ENCODE data around the gene CMKLR1.

CMKLR1 gene

DNA sequence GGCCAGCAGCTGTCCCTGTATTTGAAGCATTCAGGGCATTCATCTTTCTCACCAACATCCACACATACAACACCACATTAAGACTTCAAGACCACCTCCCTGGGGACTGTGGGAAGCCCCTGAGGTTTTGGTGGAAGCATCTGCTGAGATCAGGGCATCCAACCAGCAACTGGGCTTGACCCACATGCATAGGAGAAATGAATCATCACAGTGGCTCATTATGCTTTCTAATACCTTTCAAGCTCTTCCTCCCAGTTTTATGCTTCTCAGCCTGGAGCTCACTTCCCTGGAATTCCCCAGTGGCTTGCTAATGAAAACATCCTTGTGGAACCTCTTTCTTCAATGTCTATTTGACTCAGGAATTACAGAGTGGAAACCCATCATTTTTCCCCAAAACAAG lies 21.4 kb upstream of the CMKLR1 start:
- no peak for DNase-seq

DNA sequence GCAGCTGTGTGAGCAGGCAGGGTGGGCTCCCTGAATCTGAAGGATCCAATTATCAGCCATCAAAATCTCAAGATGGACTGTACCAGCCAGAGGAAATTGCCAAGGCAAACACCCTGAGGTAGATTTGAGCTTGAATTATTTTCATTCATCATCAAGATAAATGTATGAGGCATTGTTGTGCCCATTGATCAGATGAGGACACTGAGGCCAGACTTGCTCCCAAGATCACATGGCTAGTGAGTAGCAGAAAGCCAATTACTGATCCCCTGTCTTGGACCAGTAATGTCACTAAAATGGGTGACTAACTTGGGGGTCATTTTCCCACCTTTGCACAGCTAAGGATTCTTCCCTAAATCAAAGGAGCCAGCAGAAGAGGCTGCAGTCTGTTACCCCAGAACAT lies 20.9 kb upstream of the CMKLR1 start:
- no peak for DNase-seq

DNA sequence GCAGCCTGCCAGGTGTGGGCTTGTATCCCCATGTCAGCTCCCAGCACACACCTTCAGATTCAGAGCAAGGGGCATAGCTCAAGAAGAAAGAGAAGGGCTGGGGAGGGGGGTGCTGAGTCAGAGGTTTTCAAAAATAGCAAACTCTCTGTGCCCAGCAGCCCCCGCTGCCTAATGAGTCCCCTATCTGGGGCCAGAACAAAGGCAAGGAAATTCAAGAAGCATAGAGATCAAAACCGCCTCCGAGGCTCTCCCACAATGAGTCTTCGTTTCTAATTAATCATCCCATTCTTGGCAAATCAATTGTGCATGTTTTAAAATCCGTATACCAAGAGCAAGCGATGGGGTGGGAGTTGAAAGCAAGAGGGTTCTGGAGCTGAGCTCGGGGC lies 19.5 kb upstream of the CMKLR1 start:
- DNase-seq, result no peak

DNA sequence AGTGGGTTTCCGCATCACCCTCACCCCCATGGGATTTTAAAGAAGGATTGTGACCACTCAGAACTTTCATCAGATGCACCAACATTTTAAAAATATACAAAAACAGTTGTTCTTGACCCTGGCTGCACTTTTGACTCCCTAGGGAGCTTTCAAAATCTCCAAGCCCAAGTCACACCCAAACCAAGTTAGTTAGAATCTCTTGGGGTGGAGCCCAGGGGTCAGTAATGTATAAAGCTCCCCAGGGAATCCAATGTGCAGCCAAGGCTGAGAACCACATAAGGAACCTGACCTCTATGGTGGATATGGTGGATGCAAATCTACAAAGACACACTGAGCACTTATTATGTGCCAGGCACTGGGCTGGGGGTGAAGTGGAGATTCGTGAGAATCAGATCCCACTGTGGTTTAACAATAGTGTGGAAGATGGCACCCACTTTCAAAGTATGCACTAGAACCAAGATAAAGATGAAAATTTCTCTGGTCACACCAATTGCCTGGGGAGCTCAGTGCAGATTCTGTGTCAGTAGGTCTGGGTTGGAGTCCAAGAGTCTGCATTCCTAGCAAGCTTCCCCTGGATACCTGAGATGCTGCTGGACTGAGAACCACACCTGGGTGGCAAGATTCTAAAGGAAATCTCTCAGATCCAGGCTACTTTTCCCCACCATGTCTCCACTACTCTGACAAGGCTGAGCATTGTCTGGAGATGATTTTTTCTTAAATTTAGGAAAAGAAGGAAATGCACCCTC lies 18.9 kb upstream of the CMKLR1 start:
- DNase-seq, result no peak

- no peak for DNase-seq
Measured at GRCh38 chr12:108356835-108357806, 18.0 kb upstream of the CMKLR1 start.

GRCh38 chr12:108355069-108355468 lies 16.0 kb upstream of the CMKLR1 start:
- no peak for DNase-seq

DNA sequence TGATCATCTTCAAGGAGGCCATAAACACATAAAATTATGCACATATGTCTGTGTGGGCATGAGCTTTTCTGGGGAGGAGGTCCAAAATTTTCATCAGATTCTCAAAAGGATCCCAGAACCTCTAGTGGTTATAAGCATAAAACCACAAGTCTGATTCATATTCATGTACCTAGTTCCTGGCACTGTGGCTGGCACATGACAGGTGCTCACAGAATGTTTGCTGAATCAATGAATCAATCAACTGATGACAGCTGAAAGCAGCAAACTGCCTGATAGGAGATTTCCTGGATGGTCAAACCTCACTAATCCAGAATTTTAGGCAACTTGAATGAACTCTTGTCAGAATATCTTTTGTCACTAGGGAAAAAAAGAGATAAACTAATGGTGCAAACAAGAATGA lies 13.5 kb upstream of the CMKLR1 start:
- no peak for DNase-seq

DNA sequence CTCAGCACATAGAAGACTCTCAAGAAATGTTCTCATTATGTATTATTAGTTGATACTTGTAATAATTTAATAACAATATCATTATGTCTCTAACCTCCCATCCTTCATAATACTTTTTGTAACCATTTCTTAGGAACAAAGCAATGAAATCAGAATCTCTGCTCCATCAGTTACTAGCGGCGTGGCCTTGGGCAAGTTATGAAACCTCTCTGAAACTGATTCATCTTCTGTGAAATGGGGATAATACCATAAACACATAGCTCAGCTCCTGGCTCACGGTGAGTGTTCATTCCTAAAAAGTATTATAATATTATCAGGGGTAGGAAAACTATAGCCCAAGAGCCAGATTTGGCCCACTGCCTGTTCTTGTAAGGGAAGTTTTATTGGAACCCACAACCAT lies 11.4 kb upstream of the CMKLR1 start:
- DNase-seq, result no peak

DNA sequence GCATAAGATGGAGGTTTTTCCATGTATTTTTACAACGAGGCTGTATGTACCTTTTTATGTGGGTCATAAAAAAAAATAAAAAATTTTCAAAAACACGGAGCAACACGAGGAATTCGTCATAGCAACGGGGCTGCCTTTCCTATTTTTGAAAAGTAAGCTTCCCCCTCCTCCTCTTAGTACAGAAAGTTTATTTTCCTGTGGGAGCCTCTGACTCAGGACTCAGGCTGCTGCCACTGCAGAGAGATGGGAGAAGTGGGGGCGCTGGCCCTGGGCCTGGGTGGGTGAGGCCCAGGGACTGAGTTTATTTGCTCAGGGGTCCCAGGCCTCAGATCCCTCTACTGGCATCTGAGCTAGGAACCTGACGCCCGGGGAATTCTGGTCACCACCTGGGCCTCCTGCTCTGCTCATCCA lies 10.2 kb upstream of the CMKLR1 start:
- no peak for DNase-seq

- DNase-seq, result no peak
Measured at GRCh38 chr12:108348842-108349241, 9.7 kb upstream of the CMKLR1 start.

- DNase-seq, result no peak
Measured at GRCh38 chr12:108346727-108347710, 7.9 kb upstream of the CMKLR1 start.

- no peak for DNase-seq
Measured at GRCh38 chr12:108345716-108346633, 6.9 kb upstream of the CMKLR1 start.

GRCh38 chr12:108342985-108343384 lies 3.9 kb upstream of the CMKLR1 start:
- no peak for DNase-seq

GRCh38 chr12:108341854-108342847 lies 3.0 kb upstream of the CMKLR1 start:
- no peak for DNase-seq

GRCh38 chr12:108341356-108341755 lies 2.2 kb upstream of the CMKLR1 start:
- DNase-seq, result no peak

GRCh38 chr12:108340037-108340436 lies 926 bp upstream of the CMKLR1 start:
- DNase-seq, result no peak

DNA sequence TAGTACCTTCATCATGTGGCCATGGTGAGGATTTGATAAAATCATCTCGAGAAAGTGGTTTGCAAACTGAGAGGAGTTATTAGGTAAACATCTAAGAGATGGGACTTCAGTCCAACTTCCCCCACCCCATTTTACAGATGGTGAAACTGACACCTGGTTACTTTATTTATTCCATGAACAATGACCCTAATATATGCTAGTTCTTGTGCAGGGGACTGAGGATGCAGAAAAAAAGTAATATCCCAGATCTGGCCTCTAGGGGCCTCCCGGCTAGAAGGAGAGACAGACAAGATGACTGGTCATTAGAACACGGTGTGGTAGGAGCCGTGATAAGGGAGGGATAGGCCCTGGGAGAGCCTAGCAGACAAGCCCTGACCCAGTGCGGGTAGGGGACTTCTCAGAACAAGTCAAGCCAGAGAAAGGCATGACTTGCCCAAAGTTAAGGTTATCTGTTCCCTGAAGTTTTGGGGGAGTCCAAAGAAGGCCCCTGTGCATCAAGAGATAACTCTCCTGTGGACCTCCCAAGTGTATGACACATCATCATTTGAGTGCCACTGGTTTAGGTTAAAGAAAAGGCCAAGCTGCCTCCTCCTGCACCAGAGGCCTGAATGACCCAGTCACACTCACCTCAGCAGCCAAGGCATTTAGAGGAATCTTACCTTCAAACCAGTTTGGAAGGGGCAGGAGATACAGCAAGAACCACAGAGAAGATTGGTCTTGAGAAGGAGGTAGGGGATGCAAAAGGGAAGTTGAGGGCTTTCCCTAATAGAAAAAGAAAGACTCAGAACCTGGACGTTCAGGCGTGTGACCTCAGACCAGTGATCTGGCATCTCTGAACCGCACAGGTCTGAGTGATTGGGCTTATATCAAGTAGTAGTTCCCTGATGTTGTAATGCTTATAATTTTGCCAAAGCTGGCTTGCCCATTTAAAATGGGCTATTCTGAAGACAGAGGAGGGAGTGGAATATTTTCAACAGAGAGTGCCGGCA lies 1.6 kb downstream of the CMKLR1 start:
- DNase-seq, result peak in 1 of 2 experiments; percentile 44

DNA sequence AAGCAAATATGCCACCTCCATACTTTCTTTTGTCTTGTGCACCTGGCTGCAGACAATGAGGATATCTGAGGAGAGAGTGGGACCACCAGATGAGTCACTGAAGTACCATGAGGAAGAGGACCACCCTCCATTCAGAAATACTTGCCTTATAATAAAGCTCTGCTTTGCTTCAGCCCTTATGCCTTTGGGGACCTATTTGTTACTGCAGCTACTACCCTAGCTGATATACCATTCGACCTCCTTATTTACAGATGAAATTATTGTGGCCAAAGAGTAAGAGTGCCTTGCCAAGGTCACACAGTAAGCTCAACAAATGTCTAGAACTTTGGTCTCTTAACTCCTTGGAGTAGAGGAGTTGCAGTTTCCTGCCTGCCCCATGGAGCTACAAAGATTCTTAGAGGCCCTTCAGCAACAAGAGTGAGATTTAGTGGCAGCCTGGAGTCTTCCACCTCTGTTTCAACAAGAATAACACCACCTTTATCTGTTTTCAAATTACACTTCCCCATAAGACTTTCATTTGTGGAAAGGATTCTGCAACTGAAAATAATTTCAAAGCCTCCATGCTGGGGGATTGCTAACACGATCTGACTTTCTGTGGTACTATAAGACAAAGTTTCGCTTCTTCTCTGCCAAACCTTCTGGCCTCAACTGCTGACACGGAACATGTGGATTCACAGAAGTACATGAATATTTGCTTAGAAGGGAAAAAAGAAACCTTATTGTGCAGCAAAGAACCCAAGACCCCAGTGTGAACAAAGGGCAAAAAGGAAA lies 3.6 kb downstream of the CMKLR1 start:
- no peak for DNase-seq

Measured in NCI-H526 (cell line).